ENCODE results near the gene CWH43.
"Not testable (repeated sequence)": the region's sequence is repeated elsewhere in the genome, so short reads cannot be mapped to it uniquely, and the experiment has no call there.

The CWH43 gene

DNA sequence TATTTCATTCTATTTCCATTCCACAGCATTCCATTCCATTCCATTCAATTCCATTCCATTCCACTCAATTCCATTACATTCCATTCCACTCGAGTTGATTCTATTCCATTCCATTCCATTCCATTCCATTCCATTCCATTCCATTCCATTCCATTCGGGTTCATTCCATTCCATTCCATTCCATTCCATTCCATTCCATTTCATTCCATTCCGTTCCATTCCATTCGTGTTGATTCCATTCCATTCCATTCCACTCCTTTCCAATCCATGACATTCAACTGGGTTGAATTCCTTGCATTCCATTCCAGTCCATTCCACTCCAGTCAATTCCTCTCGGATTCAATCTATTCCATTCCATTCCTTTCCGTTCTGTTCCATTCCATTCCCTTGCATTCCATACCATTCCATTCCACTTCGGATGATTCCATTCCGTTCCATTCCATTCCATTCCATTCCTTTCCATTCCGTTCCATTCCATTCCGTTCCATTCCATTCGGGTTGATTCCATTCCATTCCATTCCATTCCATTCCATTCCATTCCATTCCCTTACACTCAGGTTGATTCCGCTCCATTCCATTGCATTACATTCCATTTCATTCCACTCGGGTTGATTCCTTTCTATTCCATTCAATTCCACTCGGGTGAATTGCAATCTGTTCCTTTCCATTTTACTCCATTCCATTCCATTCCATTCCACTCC, 117.5 kb downstream of the CWH43 start:
- DNase-seq (ENCODE audit: low read depth); H3K4me3 ChIP-seq (ENCODE audit: low read length): not testable (repeated sequence)

DNA sequence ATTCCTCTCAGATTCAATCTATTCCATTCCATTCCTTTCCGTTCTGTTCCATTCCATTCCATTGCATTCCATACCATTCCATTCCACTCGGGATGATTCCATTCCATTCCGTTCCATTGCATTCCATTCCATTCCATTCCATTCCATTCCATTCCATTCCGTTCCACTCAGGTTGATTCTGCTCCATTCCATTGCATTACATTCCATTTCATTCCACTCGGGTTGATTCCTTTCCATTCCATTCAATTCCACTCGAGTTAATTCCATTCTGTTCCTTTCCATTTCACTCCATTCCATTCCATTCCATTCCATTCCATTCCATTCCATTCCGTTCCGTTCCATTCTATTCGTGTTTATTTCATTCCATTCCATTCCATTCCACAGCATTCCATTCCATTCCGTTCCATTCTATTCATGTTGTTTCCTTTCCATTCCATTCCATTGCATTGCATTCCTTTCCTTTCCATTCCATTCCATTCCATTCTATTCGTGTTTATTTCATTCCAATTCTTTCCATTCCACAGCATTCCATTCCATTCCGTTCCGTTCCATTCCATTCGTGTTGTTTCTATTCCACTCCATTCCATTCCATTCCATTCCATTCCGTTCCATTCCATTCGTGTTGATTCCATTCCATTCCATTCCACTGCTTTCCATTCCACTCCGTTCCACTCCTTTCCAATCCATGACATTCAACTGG, 118.3 kb downstream of the CWH43 start:
- not testable (repeated sequence) for H3K4me3 ChIP-seq (ENCODE audit: low read length); DNase-seq (ENCODE audit: low read depth)

DNA sequence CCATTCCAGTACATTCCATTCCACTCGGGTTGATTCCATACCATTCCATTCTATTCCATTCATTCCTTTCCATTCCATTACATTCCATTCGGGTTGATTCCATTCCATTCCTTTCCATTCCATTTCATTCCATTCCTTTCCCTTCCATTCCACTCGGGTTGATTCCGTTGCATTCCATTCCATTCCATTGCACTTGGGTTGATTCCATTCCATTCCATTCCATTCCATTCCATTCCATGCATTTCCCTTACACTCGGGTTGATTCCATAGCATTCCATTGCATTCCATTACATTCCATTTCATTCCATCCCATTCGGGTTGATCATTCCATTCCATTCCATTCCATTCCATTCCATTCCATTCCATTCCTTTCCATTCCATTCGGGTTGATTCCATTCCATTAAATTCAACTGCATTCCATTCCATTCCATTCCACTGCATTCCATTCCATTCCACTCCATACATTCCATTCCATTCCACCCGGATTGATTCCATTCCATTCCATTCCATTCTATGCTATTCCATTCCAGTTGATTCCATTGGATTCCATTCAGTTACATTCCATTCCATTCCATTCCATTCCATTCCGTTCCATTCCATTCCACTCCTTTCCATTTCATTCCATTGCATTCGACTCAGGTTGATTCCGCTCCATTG, 119.3 kb downstream of the CWH43 start:
- not testable (repeated sequence) for H3K4me3 ChIP-seq (ENCODE audit: low read length); DNase-seq (ENCODE audit: low read depth)

DNA sequence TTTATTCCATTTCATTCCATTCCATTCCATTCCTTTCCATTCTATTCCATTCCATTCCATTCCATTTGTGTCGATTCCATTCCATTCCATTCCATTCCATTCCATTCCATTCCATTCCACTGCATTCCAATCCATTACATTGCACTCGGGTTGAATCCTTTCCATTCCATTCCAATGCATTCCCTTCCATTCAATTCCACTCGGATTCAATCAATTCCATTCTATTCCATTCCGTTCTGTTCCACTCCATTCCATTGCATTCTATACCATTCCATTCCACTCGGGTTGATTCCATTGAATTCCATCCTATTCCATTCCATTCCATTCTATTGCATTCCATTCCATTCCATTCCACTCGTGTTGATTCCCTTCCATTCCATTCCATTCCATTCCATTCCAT, 121.2 kb downstream of the CWH43 start:
- not testable (repeated sequence) for DNase-seq (ENCODE audit: low read depth); H3K4me3 ChIP-seq (ENCODE audit: low read length)

DNA sequence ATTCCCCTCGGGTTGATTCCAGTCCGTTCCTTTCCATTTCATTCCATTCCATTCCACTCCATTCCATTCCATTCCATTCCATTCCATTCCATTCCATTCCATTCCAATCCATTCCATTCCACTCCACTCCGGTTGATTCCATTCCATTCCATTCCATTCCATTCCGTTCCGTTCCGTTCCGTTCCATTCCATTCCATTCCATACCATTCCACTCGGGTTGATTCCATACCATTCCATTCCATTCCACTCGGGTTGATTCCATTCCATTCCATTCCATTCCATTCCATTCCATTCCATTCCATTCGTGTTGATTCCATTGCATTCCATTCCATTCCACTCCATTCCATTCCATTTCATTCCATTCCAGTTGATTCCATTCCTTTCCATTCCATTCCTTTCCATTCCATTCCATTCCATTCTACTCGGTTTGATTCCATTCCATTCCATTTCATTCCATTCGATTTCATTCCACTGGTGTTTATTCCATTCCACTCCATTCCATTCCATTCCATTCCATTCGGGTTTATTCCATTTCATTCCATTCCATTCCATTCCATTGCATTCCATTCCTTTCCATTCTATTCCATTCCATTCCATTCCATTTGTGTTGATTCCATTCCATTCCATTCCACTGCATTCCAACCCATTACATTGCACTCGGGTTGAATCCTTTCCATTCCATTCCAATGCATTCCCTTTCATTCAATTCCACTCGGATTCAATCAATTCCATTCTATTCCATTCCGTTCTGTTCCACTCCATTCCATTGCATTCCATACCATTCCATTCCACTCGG, 122.3 kb downstream of the CWH43 start:
- DNase-seq (ENCODE audit: low read depth); H3K4me3 ChIP-seq (ENCODE audit: low read length): not testable (repeated sequence)

DNA sequence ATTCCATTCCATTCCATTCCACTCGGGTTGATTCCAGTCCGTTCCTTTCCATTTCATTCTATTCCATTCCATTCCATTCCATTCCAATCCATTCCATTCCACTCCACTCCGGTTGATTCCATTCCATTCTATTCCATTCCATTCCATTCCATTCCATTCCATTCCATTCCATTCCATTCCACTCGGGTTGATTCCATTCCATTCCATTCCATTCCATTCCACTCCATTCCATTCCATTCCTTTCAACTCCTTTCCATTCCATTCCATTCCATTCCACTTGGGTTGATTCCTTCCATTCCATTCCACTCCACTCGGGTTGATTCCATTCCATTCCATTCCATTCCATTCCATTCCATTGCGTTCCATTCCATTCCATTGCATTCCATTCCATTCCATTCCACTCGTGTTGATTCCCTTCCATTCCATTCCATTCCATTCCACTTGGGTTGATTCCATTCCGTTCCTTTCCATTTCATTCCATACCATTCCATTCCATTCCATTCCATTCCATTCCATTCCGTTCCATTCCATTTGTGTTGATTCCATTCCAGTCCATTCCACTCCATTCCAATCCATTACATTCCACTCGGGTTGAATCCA, 123.6 kb downstream of the CWH43 start:
- not testable (repeated sequence) for DNase-seq (ENCODE audit: low read depth); H3K4me3 ChIP-seq (ENCODE audit: low read length)

DNA sequence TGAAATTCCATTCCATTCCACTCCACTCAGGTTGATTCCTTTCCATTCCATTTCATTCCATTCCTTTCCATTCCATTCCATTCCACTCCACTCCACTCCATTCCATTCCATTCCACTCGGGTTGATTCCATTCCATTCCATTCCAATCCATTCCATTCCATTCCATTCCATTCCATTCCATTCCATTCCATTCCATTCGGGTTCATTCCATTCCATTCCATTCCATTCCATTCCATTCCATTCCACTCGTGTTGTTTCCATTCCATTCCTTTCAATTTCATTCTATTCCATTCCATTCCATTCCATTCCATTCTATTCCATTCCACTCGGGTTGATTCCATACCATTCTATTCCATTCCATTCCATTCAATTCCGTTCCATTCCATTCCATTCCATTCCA, 124.5 kb downstream of the CWH43 start:
- not testable (repeated sequence) for DNase-seq (ENCODE audit: low read depth); H3K4me3 ChIP-seq (ENCODE audit: low read length)

Data from retinal pigment epithelial cell (primary cell).